OCI-LY1 (cell line): ENCODE measurements around the gene CCIN.

Source experiments
- H2AFZ ChIP-seq: fragments of 200-600 bp; sonication (generic), shearing (Covaris generic); 2 replicates; pipeline ENCODE4 v1.6.0; 2014; ENCODE audit warnings: antibody characterized with exemption, mild to moderate bottlenecking, low read length
- H3F3A ChIP-seq: fragments of 200-600 bp; sonication (generic), shearing (Covaris generic); 2 replicates; pipeline ENCODE4 v1.6.0; 2014; ENCODE audit warnings: mild to moderate bottlenecking, antibody characterized with exemption, low read length, moderate library complexity; ENCODE audit not compliant: insufficient read depth
- H3K27ac ChIP-seq: fragments of 200-600 bp; sonication (generic); 2 replicates; pipeline ENCODE4 v1.5.1; 2014; ENCODE audit warnings: low read length, mixed run types, mild to moderate bottlenecking, low read depth; ENCODE audit not compliant: poor library complexity, severe bottlenecking
- H3K27me3 ChIP-seq: fragments of 200-600 bp; sonication (generic); 2 replicates; pipeline ENCODE4 v1.6.0; 2014; ENCODE audit warnings: antibody characterized with exemption, mild to moderate bottlenecking, low read length, moderate library complexity; ENCODE audit not compliant: insufficient read depth
- H3K36me3 ChIP-seq: fragments of 200-600 bp; sonication (generic); 2 replicates; pipeline ENCODE4 v1.6.1; 2014; ENCODE audit warnings: mild to moderate bottlenecking, antibody characterized with exemption, low read length, moderate library complexity, mixed read lengths; ENCODE audit not compliant: insufficient read depth
- H3K4me1 ChIP-seq: fragments of 200-600 bp; sonication (generic); 2 replicates; pipeline ENCODE4 v1.5.1; 2014; ENCODE audit warnings: mild to moderate bottlenecking, low read length, moderate library complexity; ENCODE audit not compliant: insufficient read depth, severe bottlenecking
- H3K4me2 ChIP-seq: fragments of 200-600 bp; sonication (generic), shearing (Covaris generic); 2 replicates; pipeline ENCODE4 v1.6.1; 2014; ENCODE audit warnings: low read length
- H3K4me3 ChIP-seq: fragments of 200-600 bp; sonication (generic); 2 replicates; pipeline ENCODE4 v1.5.1; 2014; ENCODE audit warnings: low read length, low read depth, mild to moderate bottlenecking, mixed read lengths; ENCODE audit not compliant: poor library complexity, severe bottlenecking
- H3K79me2 ChIP-seq: fragments of 200-600 bp; shearing (Covaris generic); 2 replicates; pipeline ENCODE4 v1.6.1; 2016; ENCODE audit warnings: mixed run types, low read length, mixed read lengths; ENCODE audit not compliant: insufficient read depth
- H3K9ac ChIP-seq: fragments of 200-600 bp; sonication (generic), shearing (Covaris generic); 2 replicates; pipeline ENCODE4 v1.6.1; 2014; ENCODE audit warnings: mild to moderate bottlenecking, low read length, mixed read lengths
- H3K9me2 ChIP-seq: fragments of 200-600 bp; sonication (generic), shearing (Covaris generic); 2 replicates; pipeline ENCODE4 v1.6.1; 2014; ENCODE audit warnings: low read depth, mild to moderate bottlenecking, low read length, mixed read lengths
- H3K9me3 ChIP-seq: fragments of 200-600 bp; shearing (Covaris generic); 2 replicates; pipeline ENCODE4 v1.6.1; 2014; ENCODE audit warnings: low read length, mixed read lengths
- H4K20me1 ChIP-seq: fragments of 200-600 bp; sonication (generic), shearing (Covaris generic); 2 replicates; pipeline ENCODE4 v1.6.0; 2016; ENCODE audit warnings: mild to moderate bottlenecking, low read length; ENCODE audit not compliant: insufficient read depth
- CTCF ChIP-seq: fragments of 200-600 bp; sonication (generic), shearing (Covaris generic); IDR thresholded peaks from 2 replicates; pipeline ENCODE4 v1.5.1; 2017; ENCODE audit warnings: mild to moderate bottlenecking, antibody characterized with exemption, low read length, moderate library complexity, mixed read lengths
- EZH2 ChIP-seq: fragments of 200-600 bp; sonication (generic), shearing (Covaris generic); IDR thresholded peaks from 2 replicates; pipeline ENCODE4 v1.8.0; 2017; ENCODE audit warnings: borderline replicate concordance, mixed run types, mild to moderate bottlenecking, antibody characterized with exemption, low read length, moderate library complexity, mixed read lengths

The CCIN gene

GRCh38 chr9:36145970-36146369 lies 23.2 kb upstream of the CCIN start:
- Histone ChIP-seq H3K27ac (no peak overlapping the region), H4K20me1 (no peaks in the 10 kb centered on the region), H3K4me2 (no peak overlapping the region), H3K4me1 (peaks cover 3% of the 10 kb centered on the region), H3K9me3 (no peaks in the 10 kb centered on the region), H3K79me2 (no peaks in the 10 kb centered on the region), H3K4me3 (no peak overlapping the region), H3K36me3 (no peaks in the 10 kb centered on the region), H3F3A (no peaks in the 10 kb centered on the region), H3K9ac (no peak overlapping the region), H3K9me2 (no peaks in the 10 kb centered on the region), H3K27me3 (0 out of 2 replicates have a peak, but pooled peaks cover 6% of the 10 kb centered on the region), H2AFZ (no peak overlapping the region)
- TF ChIP-seq EZH2, result no peak
- no peak for TF ChIP-seq CTCF

- H4K20me1 ChIP-seq, result no peaks in the 10 kb centered on the region
- TF ChIP-seq EZH2, result no peak
- TF ChIP-seq CTCF, result no peak
- H3K9me2 ChIP-seq, result no peaks in the 10 kb centered on the region
- H3K9ac ChIP-seq, result no peak overlapping the region
- H3K4me1 ChIP-seq, result peaks cover 7% of the 10 kb centered on the region
- H3K79me2 ChIP-seq, result no peaks in the 10 kb centered on the region
- 0 out of 2 replicates have a peak, but pooled peaks cover 6% of the 10 kb centered on the region for H3K27me3 ChIP-seq
- H3F3A ChIP-seq, result no peaks in the 10 kb centered on the region
- no peak overlapping the region for H3K27ac ChIP-seq
- H2AFZ ChIP-seq, result no peak overlapping the region
- H3K4me3 ChIP-seq, result no peak overlapping the region
- no peaks in the 10 kb centered on the region for H3K36me3 ChIP-seq
- H3K4me2 ChIP-seq, result no peak overlapping the region
- no peaks in the 10 kb centered on the region for H3K9me3 ChIP-seq
Measured at GRCh38 chr9:36146651-36147050, 22.5 kb upstream of the CCIN start.

GRCh38 chr9:36147441-36148175 lies 21.6 kb upstream of the CCIN start:
- Histone ChIP-seq H3K27me3 (0 out of 2 replicates have a peak, but pooled peaks cover 6% of the 10 kb centered on the region), H3F3A (no peaks in the 10 kb centered on the region), H3K36me3 (no peaks in the 10 kb centered on the region), H3K9me3 (no peaks in the 10 kb centered on the region), H3K4me2 (no peak overlapping the region), H4K20me1 (no peaks in the 10 kb centered on the region), H2AFZ (no peak overlapping the region), H3K79me2 (no peaks in the 10 kb centered on the region), H3K4me1 (peaks cover 17% of the 10 kb centered on the region), H3K4me3 (no peak overlapping the region), H3K27ac (no peak overlapping the region), H3K9me2 (no peaks in the 10 kb centered on the region), H3K9ac (no peak overlapping the region)
- TF ChIP-seq CTCF, result no peak
- no peak for TF ChIP-seq EZH2
